PFSK-1 (cell line): Measurements from ENCODE around the gene WDR37.

ENCODE experiments used
- POLR2AphosphoS5 ChIP-seq: IDR thresholded peaks from 2 replicates; pipeline ENCODE4 v1.6.1; 2012; ENCODE audit warnings: low read depth, mild to moderate bottlenecking, control low read depth, low read length, moderate library complexity
- SIN3A ChIP-seq: IDR thresholded peaks from 2 replicates; pipeline ENCODE4 v1.6.1; 2012; ENCODE audit warnings: mild to moderate bottlenecking, low read length, moderate library complexity, borderline replicate concordance; ENCODE audit not compliant: insufficient read depth
- TF ChIP-seq, protein P1 (sequence below), 2 experiments: IDR thresholded peaks; 2 replicates each; pipeline versions ENCODE4 v1.6.1 to v1.8.0; 2011 to 2012; ENCODE audit warnings: low read depth in 2 of 2, low read length in 2 of 2, control low read depth in 1 of 2, inconsistent platforms in 1 of 2, mild to moderate bottlenecking in 1 of 2, moderate library complexity in 1 of 2; ENCODE audit not compliant: insufficient read depth in 1 of 2

DNA sequence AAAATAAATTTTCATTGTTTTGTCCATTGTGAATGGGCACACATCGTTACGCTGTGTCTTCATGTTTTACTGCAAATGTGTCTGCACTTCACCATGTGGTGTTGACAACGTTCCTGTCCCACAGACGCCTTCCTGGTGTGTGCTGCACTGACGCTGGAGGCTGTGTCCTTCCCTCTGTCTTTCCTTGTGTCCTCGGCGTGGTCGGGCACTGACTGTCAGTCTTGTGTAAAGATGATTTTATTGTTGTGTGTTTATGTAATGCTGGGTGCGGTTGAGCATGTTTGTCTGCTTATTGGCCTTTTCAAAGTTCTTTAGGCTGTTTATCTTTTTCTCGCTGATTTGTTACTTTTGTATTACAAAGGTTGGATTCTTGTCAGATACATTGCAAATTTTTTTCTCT is 48.6 kb upstream of the WDR37 start:
- TF ChIP-seq POLR2AphosphoS5 (no peak), SIN3A (no peak)
- TF ChIP-seq, protein P1, sequence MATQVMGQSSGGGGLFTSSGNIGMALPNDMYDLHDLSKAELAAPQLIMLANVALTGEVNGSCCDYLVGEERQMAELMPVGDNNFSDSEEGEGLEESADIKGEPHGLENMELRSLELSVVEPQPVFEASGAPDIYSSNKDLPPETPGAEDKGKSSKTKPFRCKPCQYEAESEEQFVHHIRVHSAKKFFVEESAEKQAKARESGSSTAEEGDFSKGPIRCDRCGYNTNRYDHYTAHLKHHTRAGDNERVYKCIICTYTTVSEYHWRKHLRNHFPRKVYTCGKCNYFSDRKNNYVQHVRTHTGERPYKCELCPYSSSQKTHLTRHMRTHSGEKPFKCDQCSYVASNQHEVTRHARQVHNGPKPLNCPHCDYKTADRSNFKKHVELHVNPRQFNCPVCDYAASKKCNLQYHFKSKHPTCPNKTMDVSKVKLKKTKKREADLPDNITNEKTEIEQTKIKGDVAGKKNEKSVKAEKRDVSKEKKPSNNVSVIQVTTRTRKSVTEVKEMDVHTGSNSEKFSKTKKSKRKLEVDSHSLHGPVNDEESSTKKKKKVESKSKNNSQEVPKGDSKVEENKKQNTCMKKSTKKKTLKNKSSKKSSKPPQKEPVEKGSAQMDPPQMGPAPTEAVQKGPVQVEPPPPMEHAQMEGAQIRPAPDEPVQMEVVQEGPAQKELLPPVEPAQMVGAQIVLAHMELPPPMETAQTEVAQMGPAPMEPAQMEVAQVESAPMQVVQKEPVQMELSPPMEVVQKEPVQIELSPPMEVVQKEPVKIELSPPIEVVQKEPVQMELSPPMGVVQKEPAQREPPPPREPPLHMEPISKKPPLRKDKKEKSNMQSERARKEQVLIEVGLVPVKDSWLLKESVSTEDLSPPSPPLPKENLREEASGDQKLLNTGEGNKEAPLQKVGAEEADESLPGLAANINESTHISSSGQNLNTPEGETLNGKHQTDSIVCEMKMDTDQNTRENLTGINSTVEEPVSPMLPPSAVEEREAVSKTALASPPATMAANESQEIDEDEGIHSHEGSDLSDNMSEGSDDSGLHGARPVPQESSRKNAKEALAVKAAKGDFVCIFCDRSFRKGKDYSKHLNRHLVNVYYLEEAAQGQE (IDR thresholded peaks at IDR 0.05; ENCODE audit: insufficient read depth in 1 of 2, low read depth in 2 of 2, low read length in 2 of 2), result no peak
